ENCODE results near the gene HID1.

- TF ChIP-seq EZH2 (IDR thresholded peaks at IDR 0.05; ENCODE audit: insufficient read depth, poor library complexity, severe bottlenecking) (no peak), EZH2phosphoT487 (IDR thresholded peaks at IDR 0.05; ENCODE audit: insufficient read depth, low read depth) (no peak)
Observed at GRCh38 chr17:74937064-74938051, 35.2 kb downstream of the HID1 start.
